Activated T-helper 1 cell treated with Interleukin-2 at 50 U/mL for 16 hours (primary cell): Measurements from ENCODE around the gene NRTN.
"Not testable (repeated sequence)": the region's sequence is repeated elsewhere in the genome, so short reads cannot be mapped to it uniquely, and the experiment has no call there.

Experiments used
- DNase-seq: peaks from one replicate; pipeline ENCODE4 v3.0.0-alpha.2; 2020; ENCODE audit warnings: low read depth

Gene NRTN

DNA sequence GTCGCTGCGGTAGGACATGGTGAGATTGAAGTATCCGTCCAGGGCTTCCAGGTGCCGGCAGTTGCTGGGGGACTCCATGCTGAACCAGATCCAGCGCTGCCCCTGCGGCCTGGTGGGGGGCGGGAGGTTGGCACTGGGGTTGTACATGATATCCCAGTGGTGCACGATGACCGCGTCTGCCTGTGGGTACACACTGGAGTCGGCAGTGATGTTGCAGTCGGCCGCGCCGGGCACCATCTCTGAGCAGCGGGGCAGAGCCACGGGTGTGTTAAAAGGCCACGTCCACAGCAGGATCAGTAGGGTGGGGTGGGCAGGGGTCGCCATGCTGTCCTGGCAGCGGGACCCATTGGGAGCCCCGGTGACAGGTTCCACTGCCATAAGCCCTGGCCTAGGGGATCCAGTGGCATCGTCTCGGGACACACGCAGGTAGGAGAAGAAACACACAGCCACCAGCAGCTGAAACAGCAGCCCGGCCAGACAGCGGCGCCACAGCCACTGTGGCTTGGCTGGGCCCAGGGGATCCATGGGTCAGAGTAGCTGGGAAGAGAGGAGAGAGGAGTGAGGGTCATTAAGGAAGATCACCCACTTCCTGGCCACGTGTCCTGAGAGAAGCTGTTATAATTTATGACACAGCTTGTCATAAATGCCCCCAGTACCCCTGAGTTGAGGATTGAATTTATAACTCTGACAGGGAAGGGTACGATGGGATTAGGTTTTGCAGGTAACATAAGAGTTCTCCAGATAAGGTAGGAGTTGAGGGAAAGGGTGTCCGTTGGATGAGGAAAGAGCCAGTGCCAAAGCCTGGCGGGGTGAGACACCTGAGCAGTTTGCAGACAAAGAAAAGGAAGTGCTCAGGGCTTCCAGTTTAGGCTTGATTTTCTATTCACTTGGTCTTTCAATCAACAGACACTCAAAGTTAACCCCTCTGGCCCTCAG lies 62.6 kb downstream of the NRTN start:
- no peak for DNase-seq

DNA sequence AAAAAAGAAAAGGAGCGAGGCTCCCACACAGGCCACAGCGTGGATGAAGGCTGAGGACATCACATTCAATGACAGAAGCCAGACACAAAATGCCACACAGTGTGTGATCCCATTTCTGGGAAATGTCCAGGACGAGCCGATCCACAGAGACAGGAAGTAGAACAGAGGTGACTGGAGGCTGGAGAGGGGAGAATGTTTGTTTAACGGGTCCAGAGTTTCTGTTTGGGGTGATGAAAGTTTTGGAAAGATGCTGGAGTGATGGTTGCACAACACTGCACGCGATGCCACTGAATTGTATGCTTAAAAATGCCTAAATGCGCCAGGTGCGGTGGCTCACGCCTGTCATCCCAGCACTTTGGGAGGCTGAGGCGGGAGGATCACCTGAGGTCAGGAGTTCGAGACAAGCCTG lies 66.1 kb downstream of the NRTN start:
- no peak for DNase-seq

DNA sequence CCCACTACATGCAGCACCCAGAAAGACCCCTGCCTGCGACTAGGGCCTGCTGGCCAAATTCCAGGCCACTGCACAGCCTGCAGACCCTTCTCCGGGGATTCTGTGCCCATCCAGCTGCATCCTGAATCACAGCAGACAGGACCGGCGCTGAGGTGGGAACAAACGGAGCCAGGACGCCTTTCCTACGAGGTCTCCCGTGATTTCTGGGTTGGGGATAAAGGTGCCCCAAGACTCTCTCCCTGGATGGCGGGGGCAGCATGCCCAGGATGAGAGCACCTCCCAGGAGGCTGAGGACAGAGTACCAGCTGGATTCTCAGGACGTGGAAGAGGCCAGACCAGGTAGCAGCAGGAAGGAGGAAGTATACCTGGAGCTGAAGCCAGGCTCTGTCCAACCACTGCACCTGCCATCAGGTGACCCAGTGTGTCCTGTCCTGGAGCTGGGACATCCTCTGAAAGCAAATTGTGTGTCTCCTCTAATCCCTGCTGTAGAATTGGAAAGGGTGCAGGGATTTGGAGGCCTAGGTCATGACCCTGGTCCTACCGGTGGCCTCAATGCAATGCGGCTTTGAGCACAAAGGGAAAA lies 68.8 kb downstream of the NRTN start:
- no peak for DNase-seq

DNA sequence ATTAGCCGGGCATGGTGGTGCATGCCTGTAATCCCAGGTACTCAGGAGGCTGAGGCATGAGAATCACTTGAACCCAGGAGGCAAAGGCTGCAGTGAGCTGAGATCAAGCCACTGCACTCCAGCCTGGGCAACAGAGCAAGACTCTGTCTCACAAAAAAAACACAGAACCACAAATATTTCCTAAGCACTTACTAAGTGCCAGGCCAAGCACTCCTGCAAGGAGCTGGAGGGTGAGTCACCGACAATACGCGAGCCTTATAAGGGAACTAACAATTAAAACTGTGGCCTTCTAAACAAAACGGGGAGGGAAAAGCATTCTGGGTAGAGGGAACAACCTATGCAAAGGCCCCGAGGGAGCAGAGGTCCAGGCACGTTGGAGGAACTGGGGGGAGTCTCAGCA lies 69.6 kb downstream of the NRTN start:
- not testable (repeated sequence) for DNase-seq

DNA sequence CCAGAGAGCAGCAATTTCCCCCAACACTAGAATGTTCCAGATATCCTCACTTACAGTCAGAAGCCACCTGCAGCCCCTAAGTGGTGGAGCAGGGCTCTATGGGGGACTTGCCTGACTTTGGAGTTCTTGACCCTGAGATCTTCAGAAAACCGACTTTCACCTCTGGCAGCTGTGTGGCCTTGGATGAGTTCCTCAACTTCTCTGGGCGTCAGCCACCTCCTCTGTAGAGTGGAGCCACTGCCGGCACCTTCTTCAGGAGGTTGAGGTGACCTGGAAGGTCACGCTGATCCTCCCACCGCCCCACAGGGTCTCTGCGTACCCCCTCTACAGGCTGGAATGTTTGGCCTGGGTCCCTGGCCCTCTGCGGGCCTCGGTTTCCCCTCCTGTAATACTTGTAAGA lies 72.6 kb downstream of the NRTN start:
- no peak for DNase-seq

DNA sequence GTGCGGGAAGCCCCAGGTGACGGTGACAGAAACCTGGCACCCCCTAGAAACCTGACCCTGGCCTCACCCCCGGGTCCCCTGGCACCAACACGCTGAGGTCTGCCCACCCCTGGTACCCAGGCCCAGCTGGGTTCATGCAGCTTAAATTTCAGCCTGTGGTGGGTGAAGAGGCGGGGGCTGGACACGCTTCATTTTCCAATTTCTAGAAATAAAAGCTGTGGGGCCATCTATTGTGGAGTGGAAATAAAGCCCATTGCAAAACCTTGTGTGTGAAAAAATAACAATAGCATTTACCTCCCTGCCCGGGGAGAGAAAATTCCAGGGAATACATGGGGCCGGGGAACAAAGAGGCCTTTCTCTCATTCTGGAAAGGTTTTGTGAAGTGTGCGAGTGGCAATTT lies 73.0 kb downstream of the NRTN start:
- no peak for DNase-seq
